CD4-positive, alpha-beta T cell (primary cell): ENCODE data around the gene BCL11B. TPM values are rescaled to one million over a fixed set of nuclear protein-coding genes. Genes with fewer than 3 reads are reported as not detected.

Experiments used
- ATAC-seq: fragments of 200-7000 bp; cut with Tn5 transposase; one replicate; pipeline ENCODE4 v1.10.0; 2022; ENCODE audit warnings: mild to moderate bottlenecking; ENCODE audit not compliant: poor library complexity
- CTCF ChIA-PET: fragments of 350-600 bp; sonication (Branson Sonifier 250); formaldehyde crosslinking; loops from one replicate; lab custom pipeline; 2021; ENCODE audit warnings: antibody characterized with exemption, inconsistent platforms; lab: Charles Lee
- POLR2A ChIA-PET: fragments of 350-600 bp; sonication (Branson Sonifier 250); formaldehyde crosslinking; loops from one replicate; lab custom pipeline; 2021; ENCODE audit warnings: antibody characterized with exemption, inconsistent platforms; lab: Charles Lee
- DNase-seq, 14 experiments: peaks; one replicate each; pipeline ENCODE4 v3.0.0-alpha.2; 2013 to 2020; ENCODE audit warnings: mixed read lengths in 2 of 14
- H3K27ac ChIP-seq, 2 donors: one replicate each; pipeline versions ENCODE4 v1.5.1 to v1.7.0; 2013; ENCODE audit warnings: low read length in 2 of 2, low read depth in 1 of 2, mild to moderate bottlenecking in 1 of 2
- H3K27me3 ChIP-seq, 2 experiments: 1 replicate in 1 of 2; 2 replicates in 1 of 2; pipeline versions ENCODE4 v1.6.1 to v1.7.0; 2013; ENCODE audit warnings: low read length in 2 of 2, control low read depth in 1 of 2, mild to moderate bottlenecking in 1 of 2, moderate library complexity in 1 of 2; ENCODE audit not compliant: insufficient read depth in 2 of 2, control insufficient read depth in 1 of 2
- H3K36me3 ChIP-seq: one replicate; pipeline ENCODE4 v1.6.1; 2013; ENCODE audit warnings: low read length, control low read depth; ENCODE audit not compliant: insufficient read depth
- H3K4me1 ChIP-seq: one replicate; pipeline ENCODE4 v1.6.1; 2013; ENCODE audit warnings: low read length, control low read depth; ENCODE audit not compliant: insufficient read depth
- H3K4me3 ChIP-seq: one replicate; pipeline ENCODE4 v1.5.1; 2013; ENCODE audit warnings: mild to moderate bottlenecking, low read length, moderate library complexity
- H3K9me3 ChIP-seq, 2 experiments: 1 replicate in 1 of 2; 2 replicates in 1 of 2; pipeline versions ENCODE4 v1.6.1 to v1.7.0; 2013; ENCODE audit warnings: low read length in 2 of 2, mild to moderate bottlenecking in 2 of 2, control low read depth in 1 of 2, moderate library complexity in 1 of 2; ENCODE audit not compliant: control insufficient read depth in 1 of 2, insufficient read depth in 1 of 2
- H3K27ac Mint-ChIP-seq: one replicate; pipeline ENCODE4 v1.8.0; 2020; ENCODE audit warnings: mixed read lengths
- H3K27me3 Mint-ChIP-seq: one replicate; pipeline ENCODE4 v1.8.0; 2021; ENCODE audit warnings: mixed read lengths
- H3K36me3 Mint-ChIP-seq: one replicate; pipeline ENCODE4 v1.8.0; 2021; ENCODE audit warnings: low read depth, mixed read lengths
- H3K4me1 Mint-ChIP-seq: one replicate; pipeline ENCODE4 v1.8.0; 2021; ENCODE audit warnings: low read depth, mixed read lengths
- H3K4me3 Mint-ChIP-seq: one replicate; pipeline ENCODE4 v1.8.0; 2020; ENCODE audit warnings: mild to moderate bottlenecking, mixed read lengths
- H3K9me3 Mint-ChIP-seq: one replicate; pipeline ENCODE4 v1.8.0; 2020; ENCODE audit warnings: mixed read lengths
- intact Hi-C, 2 experiments: fragments of 100-400 bp; cut with DNase I in 1 of 2; cut with micrococcal nuclease in 1 of 2; formaldehyde crosslinking; loops; one replicate each; pipeline versions ENCODE4 v1.15.1 to v1.9.0; 2023 to 2025; cut with DNase I, micrococcal nuclease
- total RNA-seq, 174 experiments: library from RNA in 2 of 174; stranded (reverse) in 2 of 174; gene quantifications; one replicate each; pipeline ENCODE4 v1.2.3 and lab custom pipeline; 2021 to 2026
- TF ChIP-seq, protein P1 (sequence below): fragments of 200-600 bp; IDR thresholded peaks from one replicate; pipeline ENCODE4 v1.8.0; 2022; ENCODE audit warnings: antibody characterized with exemption, mild to moderate bottlenecking

BCL11B gene
- total RNA-seq, 2 experiments from 2014 or later: 244 to 254 TPM

DNA sequence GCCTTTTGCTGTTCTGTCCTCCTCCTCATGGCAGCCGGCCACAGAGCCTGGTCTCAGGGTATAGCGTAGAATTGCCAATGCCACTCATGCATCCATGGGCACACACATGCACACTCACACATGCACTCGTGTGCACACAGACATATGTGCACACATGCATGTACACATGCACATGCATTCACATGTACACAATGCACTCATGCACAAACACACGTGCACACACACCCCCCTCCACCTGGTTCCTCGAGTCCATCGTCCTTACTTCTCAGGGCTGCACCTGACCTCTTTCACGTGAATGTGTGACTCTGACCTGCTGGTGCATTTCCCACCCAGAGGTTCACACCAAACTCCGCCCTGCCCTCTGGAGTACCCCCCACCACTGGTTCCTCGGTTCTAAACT lies 60.6 kb downstream of the BCL11B start:
- POLR2A ChIA-PET: interaction anchor here (0.6 to 83.0 kb wide), 3 partner anchors 6 to 1029 kb away, joined by 3 to 4389 read pairs (median 4389); partner anchors contain the start of gene BCL11B
- H3K4me3 ChIP-seq: peak overlapping the region; percentile 6
- peaks cover 100% of the 10 kb centered on the region for H3K4me1 Mint-ChIP-seq
- peak overlapping the region; percentile 88 for H3K4me3 Mint-ChIP-seq
- no peaks in the 10 kb centered on the region for H3K27me3 Mint-ChIP-seq
- no peaks in the 10 kb centered on the region for H3K9me3 Mint-ChIP-seq
- peak overlapping the region; percentile 95 for H3K27ac Mint-ChIP-seq
- peaks cover 99% of the 10 kb centered on the region for H3K4me1 ChIP-seq
- TF ChIP-seq, protein P1, sequence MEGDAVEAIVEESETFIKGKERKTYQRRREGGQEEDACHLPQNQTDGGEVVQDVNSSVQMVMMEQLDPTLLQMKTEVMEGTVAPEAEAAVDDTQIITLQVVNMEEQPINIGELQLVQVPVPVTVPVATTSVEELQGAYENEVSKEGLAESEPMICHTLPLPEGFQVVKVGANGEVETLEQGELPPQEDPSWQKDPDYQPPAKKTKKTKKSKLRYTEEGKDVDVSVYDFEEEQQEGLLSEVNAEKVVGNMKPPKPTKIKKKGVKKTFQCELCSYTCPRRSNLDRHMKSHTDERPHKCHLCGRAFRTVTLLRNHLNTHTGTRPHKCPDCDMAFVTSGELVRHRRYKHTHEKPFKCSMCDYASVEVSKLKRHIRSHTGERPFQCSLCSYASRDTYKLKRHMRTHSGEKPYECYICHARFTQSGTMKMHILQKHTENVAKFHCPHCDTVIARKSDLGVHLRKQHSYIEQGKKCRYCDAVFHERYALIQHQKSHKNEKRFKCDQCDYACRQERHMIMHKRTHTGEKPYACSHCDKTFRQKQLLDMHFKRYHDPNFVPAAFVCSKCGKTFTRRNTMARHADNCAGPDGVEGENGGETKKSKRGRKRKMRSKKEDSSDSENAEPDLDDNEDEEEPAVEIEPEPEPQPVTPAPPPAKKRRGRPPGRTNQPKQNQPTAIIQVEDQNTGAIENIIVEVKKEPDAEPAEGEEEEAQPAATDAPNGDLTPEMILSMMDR: no peak
- DNase-seq (no peak), ATAC-seq (no peak)
- H3K36me3 ChIP-seq: peaks cover 55% of the 10 kb centered on the region
- CTCF ChIA-PET: interaction anchor here (1.1 kb wide), 1 partner anchor 56 kb away, joined by 6 read pairs; no protein-coding TSS in a partner anchor
- no peaks in the 10 kb centered on the region for H3K9me3 ChIP-seq
- intact Hi-C loops: loop anchor here in 1 of 2 experiments (2.0 kb wide), 1 partner anchor 15 kb away; no protein-coding TSS in a partner anchor
- H3K27ac ChIP-seq: peak overlapping the region; percentile 78 to 82
- H3K27me3 ChIP-seq: no peaks in the 10 kb centered on the region
- H3K36me3 Mint-ChIP-seq: peaks cover 98% of the 10 kb centered on the region

DNA sequence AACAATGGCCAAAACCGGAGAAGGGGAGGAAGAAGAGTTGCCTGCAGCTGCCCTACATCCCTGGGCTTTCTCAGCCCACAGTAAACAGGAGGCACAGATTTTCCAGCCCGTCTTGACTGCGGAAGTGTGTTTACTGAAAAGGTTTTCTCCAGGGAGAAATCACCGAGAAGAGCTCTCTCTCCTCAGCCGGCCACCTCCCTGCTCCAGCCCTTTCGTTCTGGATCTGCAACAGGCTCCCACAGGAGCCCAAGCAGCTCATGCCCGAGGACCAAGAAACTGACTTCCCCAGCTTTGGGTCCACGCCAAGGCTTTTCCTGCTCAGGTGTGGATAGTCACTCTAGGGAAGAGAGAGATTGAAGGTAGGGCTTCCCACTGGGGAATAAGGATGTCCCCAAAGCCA lies 61.7 kb downstream of the BCL11B start:
- ATAC-seq: no peak
- intact Hi-C loops: loop anchor here in 1 of 2 experiments (2.0 kb wide), 1 partner anchor 16 kb away; no protein-coding TSS in a partner anchor
- peaks cover 99% of the 10 kb centered on the region for H3K4me1 ChIP-seq

DNA sequence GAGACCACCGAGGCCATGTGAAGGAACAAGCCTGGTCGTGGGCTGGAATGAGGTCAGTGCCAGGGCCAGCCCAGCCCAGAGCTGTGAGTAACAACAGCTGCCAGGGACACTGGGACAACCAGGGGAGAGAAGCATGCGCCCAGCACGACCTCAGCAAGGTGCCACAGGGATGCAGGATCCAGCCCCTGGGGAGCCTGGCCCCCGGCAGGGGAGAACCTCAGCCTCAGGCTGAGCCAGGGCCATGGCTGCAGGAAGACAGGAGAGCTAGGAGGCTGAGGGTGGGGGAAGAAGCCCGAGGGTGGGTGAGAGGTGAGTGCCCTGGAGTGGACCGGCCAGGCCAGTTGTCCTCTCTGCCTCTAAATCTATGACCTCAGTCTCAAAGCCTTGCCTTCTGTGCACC lies 62.6 kb downstream of the BCL11B start:
- H3K4me3 ChIP-seq: no peak overlapping the region
- Mint-ChIP-seq H3K4me1 (peaks cover 100% of the 10 kb centered on the region), H3K27ac (peak overlapping the region; percentile 95), H3K4me3 (peak overlapping the region; percentile 89), H3K27me3 (no peaks in the 10 kb centered on the region), H3K36me3 (peaks cover 98% of the 10 kb centered on the region), H3K9me3 (no peaks in the 10 kb centered on the region)
- POLR2A ChIA-PET: interaction anchor here (1.4 to 83.0 kb wide), 5 partner anchors 10 to 34 kb away, joined by 3 to 4389 read pairs (median 21); partner anchors contain the start of gene BCL11B
- H3K36me3 ChIP-seq: peaks cover 63% of the 10 kb centered on the region
- DNase-seq (no peak), ATAC-seq (no peak)
- no peaks in the 10 kb centered on the region for H3K27me3 ChIP-seq
- H3K4me1 ChIP-seq: peaks cover 99% of the 10 kb centered on the region
- H3K27ac ChIP-seq: peak overlapping the region; percentile 53 to 82
- intact Hi-C loops: no loop called here
- CTCF ChIA-PET: interaction anchor here (1.0 kb wide), 1 partner anchor 21 kb away, joined by 3 read pairs; no protein-coding TSS in a partner anchor
- H3K9me3 ChIP-seq: no peaks in the 10 kb centered on the region
- TF ChIP-seq, protein P1: no peak

More for the DNA sequence above, 61.7 kb downstream of the BCL11B start:
- Mint-ChIP-seq H3K4me1 (peaks cover 100% of the 10 kb centered on the region), H3K27me3 (no peaks in the 10 kb centered on the region), H3K4me3 (peak overlapping the region; percentile 88), H3K9me3 (no peaks in the 10 kb centered on the region), H3K27ac (peak overlapping the region; percentile 95), H3K36me3 (peaks cover 98% of the 10 kb centered on the region)
- TF ChIP-seq, protein P1: no peak
- no peak for DNase-seq
- H3K27ac ChIP-seq: peak overlapping the region; percentile 53 to 82
- H3K4me3 ChIP-seq: no peak overlapping the region
- ChIA-PET CTCF (interaction anchor here (1.0 kb wide), 1 partner anchor 22 kb away, joined by 3 read pairs; no protein-coding TSS in a partner anchor), POLR2A (interaction anchor here (1.2 to 83.0 kb wide), 4 partner anchors 8 to 33 kb away, joined by 3 to 4389 read pairs (median 15); partner anchors contain the start of gene BCL11B)
- H3K9me3 ChIP-seq: no peaks in the 10 kb centered on the region
- H3K27me3 ChIP-seq: no peaks in the 10 kb centered on the region
- H3K36me3 ChIP-seq: peaks cover 59% of the 10 kb centered on the region
